ENCODE data around the gene CHN1. TPM values are rescaled to one million over a fixed set of nuclear protein-coding genes. Genes with fewer than 3 reads are reported as not detected.

CHN1 gene
- total and polyA plus RNA-seq, 2 experiments from 2014 or later, result 64.3 to 70.8 TPM

GRCh38 chr2:174748948-174749347 is 256.2 kb downstream of the CHN1 start:
- no peak overlapping the region for H3K27ac ChIP-seq
- H3K27me3 ChIP-seq, result no peaks in the 10 kb centered on the region
- DNase-seq (ENCODE audit: low read depth in 1 of 2, low spot score in 1 of 2), result peak; percentile 63 to 74
- TF ChIP-seq, protein P1, sequence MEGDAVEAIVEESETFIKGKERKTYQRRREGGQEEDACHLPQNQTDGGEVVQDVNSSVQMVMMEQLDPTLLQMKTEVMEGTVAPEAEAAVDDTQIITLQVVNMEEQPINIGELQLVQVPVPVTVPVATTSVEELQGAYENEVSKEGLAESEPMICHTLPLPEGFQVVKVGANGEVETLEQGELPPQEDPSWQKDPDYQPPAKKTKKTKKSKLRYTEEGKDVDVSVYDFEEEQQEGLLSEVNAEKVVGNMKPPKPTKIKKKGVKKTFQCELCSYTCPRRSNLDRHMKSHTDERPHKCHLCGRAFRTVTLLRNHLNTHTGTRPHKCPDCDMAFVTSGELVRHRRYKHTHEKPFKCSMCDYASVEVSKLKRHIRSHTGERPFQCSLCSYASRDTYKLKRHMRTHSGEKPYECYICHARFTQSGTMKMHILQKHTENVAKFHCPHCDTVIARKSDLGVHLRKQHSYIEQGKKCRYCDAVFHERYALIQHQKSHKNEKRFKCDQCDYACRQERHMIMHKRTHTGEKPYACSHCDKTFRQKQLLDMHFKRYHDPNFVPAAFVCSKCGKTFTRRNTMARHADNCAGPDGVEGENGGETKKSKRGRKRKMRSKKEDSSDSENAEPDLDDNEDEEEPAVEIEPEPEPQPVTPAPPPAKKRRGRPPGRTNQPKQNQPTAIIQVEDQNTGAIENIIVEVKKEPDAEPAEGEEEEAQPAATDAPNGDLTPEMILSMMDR (IDR thresholded peaks at IDR 0.05; ENCODE audit: low read depth, low read length), result peak; percentile 78
- H3K36me3 ChIP-seq, result no peaks in the 10 kb centered on the region
- no peak overlapping the region for H3K4me3 ChIP-seq
- H3K9me3 ChIP-seq (ENCODE audit: low read depth), result no peaks in the 10 kb centered on the region
- no peaks in the 10 kb centered on the region for H3K4me1 ChIP-seq (ENCODE audit: low read depth)

Other genes with a start within 250 kb of the CHN1 start
- gene CHRNA1, start 240.9 kb downstream of the CHN1 start, total RNA-seq, result 0.07 and 1.1 TPM in 2 replicates
- 0.31 TPM in 1 of 2 replicates, not detected in the other for gene CHRNA1, start 240.9 kb downstream of the CHN1 start, polyA plus RNA-seq
- 36.5 and 40.9 TPM in 2 replicates for gene ATF2, start 162.8 kb upstream of the CHN1 start, total RNA-seq
- 25.7 and 38.3 TPM in 2 replicates for gene ATF2, start 162.8 kb upstream of the CHN1 start, polyA plus RNA-seq
- 300 and 457 TPM in 2 replicates for gene ATP5MC3, start 176.3 kb upstream of the CHN1 start, total RNA-seq
- 1,477 and 2,044 TPM in 2 replicates for gene ATP5MC3, start 176.3 kb upstream of the CHN1 start, polyA plus RNA-seq

Measured in cardiac muscle cell (in vitro differentiated cells and primary cell).